ENCODE measurements around the gene HOXB4. TPM values are rescaled to one million over a fixed set of nuclear protein-coding genes. Genes with fewer than 3 reads are reported as not detected.
A peak's percentile ranks its signal among the peaks of the same experiment; 100 is the strongest.

Gene HOXB4
- total and polyA plus RNA-seq, 2 donors (not counting 1 experiment from before 2014, with no cell fraction given): 3.8 to 8.9 TPM

DNA sequence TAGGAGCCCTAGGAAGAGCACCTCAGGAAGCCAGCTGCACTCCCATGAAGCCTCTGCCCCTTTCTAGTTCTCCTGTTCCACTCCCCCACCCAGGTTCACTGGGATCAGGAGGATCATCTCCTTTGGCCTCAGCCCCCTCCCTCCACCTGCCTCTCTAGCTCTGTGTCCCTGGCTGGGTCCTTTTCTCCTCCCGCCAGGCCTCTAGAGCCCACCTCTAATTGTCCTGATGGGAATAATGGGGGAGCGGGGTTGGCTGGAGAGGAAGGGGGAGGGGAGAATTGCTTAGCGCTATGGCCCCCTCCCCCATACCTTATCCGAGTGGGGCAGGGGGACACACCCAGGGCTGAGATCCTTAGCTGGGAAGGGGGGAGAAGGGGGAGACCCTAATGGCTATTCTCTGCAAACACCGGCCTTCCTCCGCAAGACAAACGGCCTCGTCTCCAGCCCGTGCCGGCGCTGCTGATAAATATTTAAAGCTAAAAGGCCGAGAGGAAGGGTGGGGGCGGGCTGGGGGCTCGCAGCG lies 31.7 kb upstream of the HOXB4 start:
- Histone ChIP-seq H3K4me1 (ENCODE audit: control insufficient read depth, extremely low read depth, insufficient read depth, low read length) (peaks cover 15% of the 10 kb centered on the region), H3K4me2 (ENCODE audit: extremely low read depth, insufficient read depth, low read length) (peak overlapping the region; percentile 94), H3K27ac (ENCODE audit: insufficient read depth, low read length) (peak overlapping the region; percentile 85), H4K20me1 (ENCODE audit: control insufficient read depth, extremely low read depth, insufficient read depth, low read length) (no peaks in the 10 kb centered on the region), H2AFZ (ENCODE audit: low read length) (no peak overlapping the region), H3K4me3 (replicated peaks in 1 of 4; ENCODE audit: control extremely low read depth in 1 of 4, insufficient read depth in 1 of 4, low read depth in 3 of 4, low read length in 4 of 4) (peak overlapping the region; percentile 80 to 94 (median 83)), H3K9ac (ENCODE audit: insufficient read depth, low read length) (peak overlapping the region; percentile 74), H3K9me3 (ENCODE audit: control insufficient read depth, insufficient read depth, low read depth, low read length) (no peaks in the 10 kb centered on the region), H3K79me2 (ENCODE audit: control insufficient read depth, insufficient read depth, low read length) (peaks cover 24% of the 10 kb centered on the region), H3K36me3 (ENCODE audit: control insufficient read depth, insufficient read depth, low read length) (peaks cover 6% of the 10 kb centered on the region), H3K27me3 (ENCODE audit: control insufficient read depth, insufficient read depth, low read length) (peaks cover 10% of the 10 kb centered on the region)
- TF ChIP-seq, protein P1, sequence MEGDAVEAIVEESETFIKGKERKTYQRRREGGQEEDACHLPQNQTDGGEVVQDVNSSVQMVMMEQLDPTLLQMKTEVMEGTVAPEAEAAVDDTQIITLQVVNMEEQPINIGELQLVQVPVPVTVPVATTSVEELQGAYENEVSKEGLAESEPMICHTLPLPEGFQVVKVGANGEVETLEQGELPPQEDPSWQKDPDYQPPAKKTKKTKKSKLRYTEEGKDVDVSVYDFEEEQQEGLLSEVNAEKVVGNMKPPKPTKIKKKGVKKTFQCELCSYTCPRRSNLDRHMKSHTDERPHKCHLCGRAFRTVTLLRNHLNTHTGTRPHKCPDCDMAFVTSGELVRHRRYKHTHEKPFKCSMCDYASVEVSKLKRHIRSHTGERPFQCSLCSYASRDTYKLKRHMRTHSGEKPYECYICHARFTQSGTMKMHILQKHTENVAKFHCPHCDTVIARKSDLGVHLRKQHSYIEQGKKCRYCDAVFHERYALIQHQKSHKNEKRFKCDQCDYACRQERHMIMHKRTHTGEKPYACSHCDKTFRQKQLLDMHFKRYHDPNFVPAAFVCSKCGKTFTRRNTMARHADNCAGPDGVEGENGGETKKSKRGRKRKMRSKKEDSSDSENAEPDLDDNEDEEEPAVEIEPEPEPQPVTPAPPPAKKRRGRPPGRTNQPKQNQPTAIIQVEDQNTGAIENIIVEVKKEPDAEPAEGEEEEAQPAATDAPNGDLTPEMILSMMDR (conservative IDR thresholded peaks at IDR 0.05 in 1 of 2, IDR thresholded peaks at IDR 0.05 in 1 of 2; ENCODE audit: low read depth in 1 of 2, low read length in 2 of 2): no peak
- no peak for TF ChIP-seq EZH2 (IDR thresholded peaks at IDR 0.05; ENCODE audit: low read length, missing control alignments)
- DNase-seq (ENCODE audit: low read depth in 2 of 2): no peak

DNA sequence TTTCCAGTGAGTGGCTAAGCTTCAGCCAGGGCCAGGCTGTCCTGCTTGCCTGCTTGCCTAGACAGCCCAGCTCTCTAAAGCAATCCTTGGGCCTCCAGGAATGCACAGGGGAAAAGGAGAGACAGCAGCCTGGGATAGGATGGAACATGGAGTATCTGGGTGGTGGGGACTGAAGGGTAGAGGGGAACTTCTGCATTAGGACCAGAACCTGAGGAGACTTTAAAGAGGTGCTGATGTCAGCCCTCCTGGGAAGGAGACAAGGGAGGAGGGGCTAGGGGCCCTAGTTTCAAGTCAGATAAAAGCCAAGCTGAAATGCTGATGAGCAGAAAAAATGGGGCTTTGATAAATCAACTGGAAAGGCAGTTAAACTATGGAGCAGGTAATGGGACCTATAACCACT lies 30.9 kb upstream of the HOXB4 start:
- Histone ChIP-seq H3K36me3 (ENCODE audit: control insufficient read depth, insufficient read depth, low read length) (peaks cover 6% of the 10 kb centered on the region), H3K4me2 (ENCODE audit: extremely low read depth, insufficient read depth, low read length) (no peak overlapping the region)

DNA sequence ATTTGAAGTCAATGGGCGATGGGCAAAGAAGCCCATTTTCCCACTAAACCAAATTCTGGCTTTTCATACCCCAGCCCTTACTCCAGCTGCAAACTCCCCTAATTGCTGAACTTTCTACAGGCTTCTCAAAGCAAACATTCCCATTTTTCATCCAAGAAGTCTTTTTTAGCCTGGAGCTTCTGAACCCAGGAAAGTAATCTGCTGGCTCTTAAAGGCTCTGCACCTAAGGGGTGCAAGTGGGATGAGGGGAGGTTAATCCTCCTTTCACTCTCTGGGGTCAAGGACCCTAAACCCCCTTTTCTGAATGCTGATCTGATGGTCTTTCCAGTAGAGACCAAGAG lies 30.3 kb upstream of the HOXB4 start:
- Histone ChIP-seq H3K27me3 (ENCODE audit: control insufficient read depth, insufficient read depth, low read length) (no peaks in the 10 kb centered on the region), H3K79me2 (ENCODE audit: control insufficient read depth, insufficient read depth, low read length) (peaks cover 26% of the 10 kb centered on the region), H2AFZ (ENCODE audit: low read length) (no peak overlapping the region), H3K36me3 (ENCODE audit: control insufficient read depth, insufficient read depth, low read length) (peaks cover 6% of the 10 kb centered on the region), H3K4me2 (ENCODE audit: extremely low read depth, insufficient read depth, low read length) (no peak overlapping the region), H3K4me3 (replicated peaks in 1 of 4; ENCODE audit: control extremely low read depth in 1 of 4, insufficient read depth in 1 of 4, low read depth in 3 of 4, low read length in 4 of 4) (no peak overlapping the region), H3K27ac (ENCODE audit: insufficient read depth, low read length) (no peak overlapping the region), H3K9me3 (ENCODE audit: control insufficient read depth, insufficient read depth, low read depth, low read length) (no peaks in the 10 kb centered on the region), H3K9ac (ENCODE audit: insufficient read depth, low read length) (no peak overlapping the region), H4K20me1 (ENCODE audit: control insufficient read depth, extremely low read depth, insufficient read depth, low read length) (no peaks in the 10 kb centered on the region), H3K4me1 (ENCODE audit: control insufficient read depth, extremely low read depth, insufficient read depth, low read length) (peaks cover 15% of the 10 kb centered on the region)
- no peak for DNase-seq (ENCODE audit: low read depth in 2 of 2)
- TF ChIP-seq, protein P1 (conservative IDR thresholded peaks at IDR 0.05 in 1 of 2, IDR thresholded peaks at IDR 0.05 in 1 of 2; ENCODE audit: low read depth in 1 of 2, low read length in 2 of 2): no peak
- TF ChIP-seq EZH2 (IDR thresholded peaks at IDR 0.05; ENCODE audit: low read length, missing control alignments): no peak

More for the DNA sequence above, 30.9 kb upstream of the HOXB4 start:
- H3K27ac ChIP-seq (ENCODE audit: insufficient read depth, low read length): no peak overlapping the region
- peaks cover 15% of the 10 kb centered on the region for H3K4me1 ChIP-seq (ENCODE audit: control insufficient read depth, extremely low read depth, insufficient read depth, low read length)
- no peaks in the 10 kb centered on the region for H3K9me3 ChIP-seq (ENCODE audit: control insufficient read depth, insufficient read depth, low read depth, low read length)
- H3K79me2 ChIP-seq (ENCODE audit: control insufficient read depth, insufficient read depth, low read length): peaks cover 24% of the 10 kb centered on the region
- no peak for DNase-seq (ENCODE audit: low read depth in 2 of 2)
- H3K27me3 ChIP-seq (ENCODE audit: control insufficient read depth, insufficient read depth, low read length): peaks cover 3% of the 10 kb centered on the region
- H2AFZ ChIP-seq (ENCODE audit: low read length): no peak overlapping the region
- no peaks in the 10 kb centered on the region for H4K20me1 ChIP-seq (ENCODE audit: control insufficient read depth, extremely low read depth, insufficient read depth, low read length)
- TF ChIP-seq EZH2 (IDR thresholded peaks at IDR 0.05; ENCODE audit: low read length, missing control alignments): no peak
- TF ChIP-seq, protein P1 (conservative IDR thresholded peaks at IDR 0.05 in 1 of 2, IDR thresholded peaks at IDR 0.05 in 1 of 2; ENCODE audit: low read depth in 1 of 2, low read length in 2 of 2): no peak
- peak overlapping the region in 1 of 4 experiments; percentile 80 for H3K4me3 ChIP-seq (replicated peaks in 1 of 4; ENCODE audit: control extremely low read depth in 1 of 4, insufficient read depth in 1 of 4, low read depth in 3 of 4, low read length in 4 of 4)
- no peak overlapping the region for H3K9ac ChIP-seq (ENCODE audit: insufficient read depth, low read length)
